H1 (cell line): Measurements from ENCODE around the gene NOX5. TPM values are rescaled to one million over a fixed set of nuclear protein-coding genes. Genes with fewer than 3 reads are reported as not detected.
A peak's percentile ranks its signal among the peaks of the same experiment; 100 is the strongest.

Experiments used
- CTCF ChIA-PET: fragments of 300-600 bp; sonication (Branson Sonifier 250); formaldehyde crosslinking; loops from one replicate; lab custom pipeline; 2021; ENCODE audit not compliant: partially characterized antibody; lab: Charles Lee
- POLR2A ChIA-PET: fragments of 300-600 bp; sonication (Branson Sonifier 250); formaldehyde crosslinking; loops from one replicate; lab custom pipeline; 2021; ENCODE audit warnings: inconsistent platforms; ENCODE audit not compliant: partially characterized antibody; lab: Charles Lee
- DNase-seq, 2 experiments: peaks; one replicate each; pipeline versions ENCODE4 v3.0.0 to v3.0.0-alpha.2; 2010 to 2022; ENCODE audit warnings: low spot score in 2 of 2, low read depth in 1 of 2, mixed read lengths in 1 of 2
- FAIRE-seq: peaks from 2 replicates; lab custom pipeline; 2011; peaks lifted over from hg19 to GRCh38; lab: Jason Lieb, UNC
- H2AFZ ChIP-seq: 2 replicates; pipeline ENCODE4 v1.8.1; 2012; ENCODE audit warnings: low read length, inconsistent platforms
- H2AK5ac ChIP-seq: 2 replicates; pipeline ENCODE4 v1.6.1; 2013; ENCODE audit warnings: low read depth, low read length
- H2BK120ac ChIP-seq: replicated peaks from 2 replicates; pipeline ENCODE3; 2013; ENCODE audit warnings: low read depth, low read length, inconsistent platforms
- H2BK12ac ChIP-seq: 2 replicates; pipeline ENCODE4 v1.6.1; 2013; ENCODE audit warnings: low read depth, low read length
- H2BK15ac ChIP-seq: 2 replicates; pipeline ENCODE4 v1.6.1; 2013; ENCODE audit warnings: low read length
- H2BK20ac ChIP-seq: 2 replicates; pipeline ENCODE4 v1.6.1; 2013; ENCODE audit warnings: low read length
- H2BK5ac ChIP-seq: 2 replicates; pipeline ENCODE4 v1.6.1; 2013; ENCODE audit warnings: low read depth, low read length
- H3K14ac ChIP-seq: 2 replicates; pipeline ENCODE4 v1.6.1; 2013; ENCODE audit warnings: inconsistent platforms; ENCODE audit not compliant: insufficient read length
- H3K18ac ChIP-seq: 2 replicates; pipeline ENCODE4 v1.6.1; 2013; ENCODE audit warnings: low read length; ENCODE audit errors: extremely low read depth
- H3K23ac ChIP-seq: 2 replicates; pipeline ENCODE4 v1.6.1; 2013; ENCODE audit warnings: inconsistent platforms; ENCODE audit not compliant: insufficient read length
- H3K23me2 ChIP-seq: 2 replicates; pipeline ENCODE4 v1.6.1; 2013; ENCODE audit warnings: low read depth, low read length
- H3K27ac ChIP-seq: 2 replicates; pipeline ENCODE4 v1.6.1; 2011; ENCODE audit warnings: low read depth, low read length, inconsistent platforms
- H3K27me3 ChIP-seq, 4 experiments: replicated peaks in 1 of 4; 1 replicate in 1 of 4; 2 replicates in 3 of 4; pipeline versions ENCODE4 v1.6.1 to v1.8.1; 2011 to 2013; ENCODE audit warnings: low read length in 3 of 4, mild to moderate bottlenecking in 3 of 4, inconsistent platforms in 2 of 4, mixed read lengths in 2 of 4, moderate library complexity in 1 of 4; ENCODE audit not compliant: control insufficient read depth in 3 of 4, insufficient read depth in 3 of 4; ENCODE audit errors: extremely low read depth in 1 of 4
- H3K36me3 ChIP-seq, 4 experiments: 2 replicates each; pipeline versions ENCODE4 v1.6.1 to v1.8.1; 2011 to 2013; ENCODE audit warnings: mild to moderate bottlenecking in 4 of 4, low read length in 3 of 4, moderate library complexity in 2 of 4, control low read depth in 1 of 4, inconsistent platforms in 1 of 4; ENCODE audit not compliant: insufficient read depth in 4 of 4, control insufficient read depth in 2 of 4
- H3K4ac ChIP-seq: replicated peaks from 2 replicates; pipeline ENCODE3; 2013; ENCODE audit warnings: low read length, low read depth, mixed read lengths, inconsistent platforms; ENCODE audit not compliant: insufficient read length
- H3K4me1 ChIP-seq, 4 experiments: replicated peaks in 1 of 4; 1 replicate in 1 of 4; 2 replicates in 3 of 4; pipeline versions ENCODE4 v1.6.1 to v1.8.1; 2011 to 2013; ENCODE audit warnings: low read length in 3 of 4, inconsistent platforms in 2 of 4, mixed read lengths in 1 of 4; ENCODE audit not compliant: insufficient read depth in 4 of 4, control insufficient read depth in 3 of 4
- H3K4me2 ChIP-seq, 2 experiments: 2 replicates each; pipeline versions ENCODE4 v1.6.1 to v1.8.1; 2011 to 2013; ENCODE audit warnings: low read depth in 2 of 2, low read length in 2 of 2, control low read depth in 1 of 2, inconsistent platforms in 1 of 2, mild to moderate bottlenecking in 1 of 2; ENCODE audit not compliant: insufficient read depth in 1 of 2
- H3K4me3 ChIP-seq, 4 experiments: fragments of 200-600, 300-600 bp in 1 of 4; sonication (generic), shearing (Covaris generic), sonication (Bioruptor Twin) in 1 of 4; 2 replicates each; pipeline versions ENCODE4 v1.5.1 to v1.8.1; 2011 to 2016; ENCODE audit warnings: low read length in 4 of 4, low read depth in 3 of 4, control low read depth in 2 of 4, inconsistent platforms in 2 of 4, mild to moderate bottlenecking in 2 of 4, mixed read lengths in 1 of 4, moderate library complexity in 1 of 4; ENCODE audit not compliant: insufficient read depth in 2 of 4; ENCODE audit errors: extremely low read depth in 1 of 4
- H3K56ac ChIP-seq: replicated peaks from 2 replicates; pipeline ENCODE3; 2013; ENCODE audit warnings: low read depth, mild to moderate bottlenecking, mixed read lengths, low read length, inconsistent platforms; ENCODE audit not compliant: insufficient read length
- H3K79me1 ChIP-seq: 2 replicates; pipeline ENCODE4 v1.6.1; 2013; ENCODE audit warnings: low read depth, low read length, control low read depth
- H3K79me2 ChIP-seq, 2 experiments: 2 replicates each; pipeline versions ENCODE4 v1.6.1 to v1.8.1; 2012 to 2013; ENCODE audit warnings: low read length in 2 of 2, mild to moderate bottlenecking in 2 of 2, inconsistent platforms in 1 of 2; ENCODE audit not compliant: insufficient read depth in 2 of 2, control insufficient read depth in 1 of 2
- H3K9ac ChIP-seq, 4 experiments: replicated peaks in 1 of 4; 1 replicate in 1 of 4; 2 replicates in 3 of 4; pipeline versions ENCODE4 v1.6.1 to v1.8.1; 2011 to 2013; ENCODE audit warnings: low read depth in 3 of 4, low read length in 3 of 4, control low read depth in 2 of 4, mild to moderate bottlenecking in 2 of 4, moderate library complexity in 2 of 4, inconsistent platforms in 1 of 4; ENCODE audit errors: extremely low read depth in 1 of 4
- H3K9me3 ChIP-seq, 2 experiments: 2 replicates each; pipeline versions ENCODE4 v1.6.1 to v1.8.1; 2012 to 2013; ENCODE audit warnings: mild to moderate bottlenecking in 2 of 2, moderate library complexity in 2 of 2, control low read depth in 1 of 2, inconsistent platforms in 1 of 2, low read depth in 1 of 2, low read length in 1 of 2, mixed read lengths in 1 of 2; ENCODE audit not compliant: insufficient read depth in 2 of 2
- H4K20me1 ChIP-seq, 2 experiments: replicated peaks in 1 of 2; 2 replicates each; pipeline versions ENCODE3 to v1.8.1; 2011 to 2013; ENCODE audit warnings: inconsistent platforms in 2 of 2, low read length in 2 of 2, mild to moderate bottlenecking in 1 of 2; ENCODE audit not compliant: insufficient read depth in 2 of 2, control insufficient read depth in 1 of 2
- H4K5ac ChIP-seq: 2 replicates; pipeline ENCODE4 v1.6.1; 2013; ENCODE audit warnings: low read length, low read depth, mixed read lengths, inconsistent platforms; ENCODE audit not compliant: insufficient read length
- H4K8ac ChIP-seq: 2 replicates; pipeline ENCODE4 v1.8.0; 2013; ENCODE audit warnings: mild to moderate bottlenecking, moderate library complexity, low read length, inconsistent platforms; ENCODE audit not compliant: insufficient read depth; ENCODE audit errors: extremely low read depth
- H4K91ac ChIP-seq: replicated peaks from 2 replicates; pipeline ENCODE3; 2013; ENCODE audit warnings: low read length, mixed read lengths, inconsistent platforms; ENCODE audit not compliant: insufficient read length
- BCL11A ChIP-seq, 2 experiments: IDR thresholded peaks; one replicate each; pipeline ENCODE4 v1.6.1; 2011; ENCODE audit warnings: low read depth in 2 of 2, low read length in 2 of 2, mild to moderate bottlenecking in 2 of 2
- CBX8 ChIP-seq: fragments of 300-800, 300-1000 bp; sonication (generic); IDR thresholded peaks from 2 replicates; pipeline ENCODE4 v1.7.1; 2016; ENCODE audit warnings: low read depth, low read length, borderline replicate concordance
- CTCF ChIP-seq, 3 experiments: IDR thresholded peaks; 1 replicate in 2 of 3; 2 replicates in 1 of 3; pipeline versions ENCODE4 v1.5.1 to v1.6.1; 2011; ENCODE audit warnings: low read length in 3 of 3, mild to moderate bottlenecking in 3 of 3, inconsistent platforms in 2 of 3, low read depth in 1 of 3, moderate library complexity in 1 of 3; ENCODE audit not compliant: insufficient read depth in 1 of 3; ENCODE audit errors: control extremely low read depth in 1 of 3
- JUND ChIP-seq: IDR thresholded peaks from 2 replicates; pipeline ENCODE4 v1.6.1; 2011; ENCODE audit warnings: mild to moderate bottlenecking, improper control_type of control experiment, low read length
- RAD21 ChIP-seq, 2 experiments: IDR thresholded peaks in 1 of 2; conservative IDR thresholded peaks in 1 of 2; 2 replicates each; pipeline ENCODE4 v1.6.1; 2011; ENCODE audit warnings: low read depth in 2 of 2, low read length in 2 of 2, improper control_type of control experiment in 1 of 2, inconsistent platforms in 1 of 2, mild to moderate bottlenecking in 1 of 2, moderate library complexity in 1 of 2
- SAP30 ChIP-seq: fragments of 300-600 bp; sonication (generic); IDR thresholded peaks from 2 replicates; pipeline ENCODE4 v1.7.1; 2012; ENCODE audit warnings: low read length, moderate library complexity, mild to moderate bottlenecking, inconsistent platforms; ENCODE audit not compliant: insufficient read depth, insufficient replicate concordance
- WGBS, 2 experiments: shearing (Covaris generic) in 1 of 2; methylation state at CpG; one replicate each; pipeline versions ENCODE4 v1.1.6 to v1.1.7; 2013 to 2015; ENCODE audit warnings: low lambda C conversion rate in 2 of 2, mixed read lengths in 2 of 2, inconsistent platforms in 1 of 2, low coverage in 1 of 2, missing lambda C conversion rate in 1 of 2; ENCODE audit not compliant: insufficient replicate concordance in 2 of 2, insufficient coverage in 1 of 2, insufficient read length in 1 of 2; ENCODE audit errors: extremely low coverage in 1 of 2, missing lambda C conversion rate in 1 of 2; 5-methylcytosine and 5-hydroxymethylcytosine counted together
- polyA plus RNA-seq, 7 experiments: library from polyadenylated mRNA; depleted of rRNA in 3 of 7; stranded (reverse) in 5 of 7; unstranded in 2 of 7; fragments of >200 nt in 5 of 7; fragments of 200-250 nt in 2 of 7; gene quantifications; 1 replicate in 5 of 7; 2 replicates in 1 of 7; 4 replicates in 1 of 7; pipeline versions ENCODE4 v1.2.1 to v1.2.3, GENCODE V29; 2011 to 2013; ENCODE audit warnings: missing spikeins in 2 of 7, mixed read lengths in 2 of 7
- total RNA-seq: library from RNA; stranded (reverse); fragmentation: NEBNext Ultra II Directional; extraction: Animal tissue kit (Norgen Biotek cat#: 25700); gene quantifications from 2 replicates; pipeline ENCODE4 v1.2.1, GENCODE V29; 2021

The NOX5 gene
- total and polyA plus RNA-seq, 2 of the 8 experiments (the other 6 are each of a cell fraction or from before 2014, with no cell fraction given): under 0.01 TPM; not detected in 1

DNA sequence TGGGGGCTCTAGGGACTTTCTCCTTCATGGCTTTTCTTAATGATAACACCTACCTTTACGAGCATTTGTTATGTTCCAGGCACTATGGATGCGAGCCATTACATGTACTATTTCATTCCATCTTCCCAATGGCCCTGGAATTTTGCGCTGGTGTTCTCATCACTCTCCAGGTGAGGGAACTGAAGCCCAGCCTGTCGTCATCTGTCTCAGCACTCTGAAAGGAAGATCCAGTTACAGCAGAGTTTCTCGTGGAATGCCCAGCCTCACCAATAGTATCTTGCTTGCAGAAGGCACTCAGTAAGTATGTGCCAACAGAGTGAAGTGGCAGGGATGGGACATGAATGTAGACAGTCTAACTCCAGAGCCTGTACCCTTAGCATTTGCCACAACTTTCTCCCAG is 56.8 kb downstream of the NOX5 start:
- no peaks in the 10 kb centered on the region for H4K20me1 ChIP-seq
- POLR2A ChIA-PET: interaction anchor here (1.3 kb wide), 1 partner anchor 19 kb away, joined by 5 read pairs; no protein-coding TSS in a partner anchor
- no peak overlapping the region; the same call in 1 of the 2 replicates for H2AK5ac ChIP-seq
- H2BK120ac ChIP-seq: no peak overlapping the region
- no peak overlapping the region for H4K5ac ChIP-seq
- no peak overlapping the region for H4K91ac ChIP-seq
- H3K79me1 ChIP-seq: no peaks in the 10 kb centered on the region
- H3K4me3 ChIP-seq: no peak overlapping the region
- CTCF ChIA-PET: no interaction called here
- FAIRE-seq: no peak
- no peak overlapping the region for H3K4ac ChIP-seq
- no peak overlapping the region for H3K23ac ChIP-seq
- H3K79me2 ChIP-seq: no peaks in the 10 kb centered on the region
- no peak overlapping the region for H2BK20ac ChIP-seq
- no peak overlapping the region for H2BK15ac ChIP-seq
- H2AFZ ChIP-seq: no peak overlapping the region
- peaks cover 12 to 14% (median 13%) of the 10 kb centered on the region in 4 experiments; a peak in 6 of 7 replicates for H3K4me1 ChIP-seq
- H3K36me3 ChIP-seq: no peaks in the 10 kb centered on the region
- no peak overlapping the region for H3K56ac ChIP-seq
- no peak overlapping the region for H3K14ac ChIP-seq
- no peak overlapping the region for H3K27ac ChIP-seq
- no peak for DNase-seq
- peak overlapping the region; percentile 31; the same call in 1 of the 2 replicates for H2BK12ac ChIP-seq
- H4K8ac ChIP-seq: no peak overlapping the region
- H3K23me2 ChIP-seq: no peaks in the 10 kb centered on the region; the same call in 1 of the 2 replicates
- no peak overlapping the region for H3K9ac ChIP-seq
- no peaks in the 10 kb centered on the region; a peak in 1 of 4 replicates for H3K9me3 ChIP-seq
- no peak overlapping the region for H2BK5ac ChIP-seq
- TF ChIP-seq CTCF (IDR thresholded peaks at IDR 0.05; ENCODE audit: control extremely low read depth in 1 of 3, insufficient read depth in 1 of 3, low read depth in 1 of 3, low read length in 3 of 3): peak in 1 of 3 experiments; percentile 19; a peak in 1 of 4 replicates
- no peak for TF ChIP-seq JUND
- TF ChIP-seq RAD21 (IDR thresholded peaks at IDR 0.05 in 1 of 2, conservative IDR thresholded peaks at IDR 0.05 in 1 of 2; ENCODE audit: low read depth in 2 of 2, low read length in 2 of 2): peak; percentile 32 to 52
- TF ChIP-seq BCL11A (IDR thresholded peaks at IDR 0.05; ENCODE audit: low read depth in 2 of 2, low read length in 2 of 2): no peak
- TF ChIP-seq SAP30: no peak
- no peak for TF ChIP-seq CBX8
- 91% methylated on average over 5 of the region's 5 CpGs; no CpG with 5 or more reads in 1 of the 2 experiments for WGBS, 2 experiments
- H3K4me2 ChIP-seq: no peak overlapping the region
- peaks cover 0 to 3% (median 0%) of the 10 kb centered on the region in 4 experiments; a peak in 1 of 7 replicates for H3K27me3 ChIP-seq
- no peak overlapping the region for H3K18ac ChIP-seq
